ENCODE results near the gene CCNF.

GRCh38 chr16:2436110-2436509 is 6.9 kb downstream of the CCNF start:
- TF ChIP-seq ZNF274 (IDR thresholded peaks at IDR 0.05; ENCODE audit: low read depth, low read length) (no peak), YY1 (IDR thresholded peaks at IDR 0.05; ENCODE audit: insufficient read depth, insufficient read length) (no peak)

Measured in NT2/D1 (cell line).